Panc1 (cell line): ENCODE results near the gene MEAF6. TPM values are rescaled to one million over a fixed set of nuclear protein-coding genes. Genes with fewer than 3 reads are reported as not detected.

Source experiments
- ATAC-seq: fragments of 200-7000 bp; cut with Tn5 transposase; 2 replicates; pipeline ENCODE4 v1.9.1; 2020; ENCODE audit warnings: mild to moderate bottlenecking, moderate library complexity
- BruUV-seq: library from RNA; stranded (reverse); fragments of 400-500 nt; replicated peaks from 2 replicates; lab custom pipeline; 2021; lab: Mats Ljungman, UMichigan
- CTCF ChIA-PET: fragments of 300-600 bp; sonication (Branson Sonifier 250); formaldehyde crosslinking; loops from one replicate; lab custom pipeline; 2022; ENCODE audit warnings: antibody characterized with exemption; lab: Charles Lee
- POLR2A ChIA-PET: fragments of 300-600 bp; sonication (Branson Sonifier 250); formaldehyde crosslinking; loops from one replicate; lab custom pipeline; 2022; ENCODE audit warnings: antibody characterized with exemption; lab: Charles Lee
- DNase-seq: peaks from one replicate; pipeline ENCODE4 v3.0.0-alpha.2; 2010; ENCODE audit warnings: low read depth, low spot score
- H3K27ac ChIP-seq: 2 replicates; pipeline ENCODE4 v1.5.1; 2011; ENCODE audit warnings: mild to moderate bottlenecking, low read length, inconsistent platforms
- H3K27me3 ChIP-seq: fragments of 200-500 bp; sonication (Bioruptor generic); 2 replicates; pipeline ENCODE4 v1.6.0; 2014; ENCODE audit warnings: low read length, inconsistent platforms; ENCODE audit not compliant: control insufficient read depth, insufficient read depth
- H3K36me3 ChIP-seq: fragments of 200-500 bp; sonication (Bioruptor generic); 2 replicates; pipeline ENCODE4 v1.5.1; 2014; ENCODE audit warnings: inconsistent platforms, mild to moderate bottlenecking, low read length, moderate library complexity; ENCODE audit not compliant: control insufficient read depth, insufficient read depth
- H3K4me1 ChIP-seq: 2 replicates; pipeline ENCODE4 v1.5.1; 2011; ENCODE audit warnings: inconsistent platforms, mild to moderate bottlenecking, low read length, moderate library complexity; ENCODE audit not compliant: control insufficient read depth, insufficient read depth
- H3K4me3 ChIP-seq, 2 experiments: 2 replicates each; pipeline ENCODE4 v1.5.1; 2011 to 2012; ENCODE audit warnings: low read depth in 2 of 2, low read length in 2 of 2, mild to moderate bottlenecking in 2 of 2, inconsistent platforms in 1 of 2, moderate library complexity in 1 of 2
- H3K9me3 ChIP-seq: fragments of 200-500 bp; sonication (Bioruptor generic); 2 replicates; pipeline ENCODE4 v1.5.1; 2014; ENCODE audit warnings: low read depth, mild to moderate bottlenecking, inconsistent platforms, low read length, moderate library complexity; ENCODE audit not compliant: control insufficient read depth, insufficient read depth
- POLR2AphosphoS5 ChIP-seq: IDR thresholded peaks from 2 replicates; pipeline ENCODE4 v1.6.1; 2012; ENCODE audit warnings: mild to moderate bottlenecking, low read depth, low read length, moderate library complexity
- SIN3A ChIP-seq: IDR thresholded peaks from 2 replicates; pipeline ENCODE4 v1.6.1; 2012; ENCODE audit warnings: low read depth, mild to moderate bottlenecking, low read length, moderate library complexity, borderline replicate concordance; ENCODE audit not compliant: insufficient read depth
- TCF7L2 ChIP-seq: IDR thresholded peaks from 2 replicates; pipeline ENCODE4 v1.6.1; 2011; ENCODE audit warnings: mild to moderate bottlenecking, low read depth, low read length, inconsistent platforms
- in situ Hi-C: cut with HindIII; loops from 2 replicates; pipeline ENCODE4 v1.10.0; 2016; ENCODE audit warnings: low sequenced_read_pairs, low pct_unique_long_range_greater_than_20kb
- intact Hi-C: fragments of 100-400 bp; cut with micrococcal nuclease; formaldehyde crosslinking; loops from one replicate; pipeline ENCODE4 v1.10.0; 2022; ENCODE audit not compliant: unreplicated experiment
- total RNA-seq: library from RNA; stranded (reverse); gene quantifications from one replicate; pipeline ENCODE4 v1.2.1, GENCODE V29; 2021; ENCODE audit not compliant: unreplicated experiment
- TF ChIP-seq, protein P1 (sequence below): fragments of 450-650 bp; IDR thresholded peaks from 2 replicates; pipeline ENCODE4 v1.5.1; 2017; ENCODE audit warnings: mild to moderate bottlenecking
- TF ChIP-seq, protein P2 (sequence below), 2 experiments: IDR thresholded peaks; 2 replicates each; pipeline ENCODE4 v1.6.1; 2011 to 2012; ENCODE audit warnings: low read depth in 2 of 2, control low read depth in 1 of 2, low read length in 1 of 2, mild to moderate bottlenecking in 1 of 2, moderate library complexity in 1 of 2; ENCODE audit not compliant: insufficient read depth in 1 of 2

MEAF6 gene
- total RNA-seq, 1 experiment from 2014 or later, result 50.0 TPM

- DNase-seq, result no peak
- ATAC-seq, result no peak
- TF ChIP-seq POLR2AphosphoS5 (no peak), TCF7L2 (no peak), SIN3A (no peak)
- TF ChIP-seq, protein P1, sequence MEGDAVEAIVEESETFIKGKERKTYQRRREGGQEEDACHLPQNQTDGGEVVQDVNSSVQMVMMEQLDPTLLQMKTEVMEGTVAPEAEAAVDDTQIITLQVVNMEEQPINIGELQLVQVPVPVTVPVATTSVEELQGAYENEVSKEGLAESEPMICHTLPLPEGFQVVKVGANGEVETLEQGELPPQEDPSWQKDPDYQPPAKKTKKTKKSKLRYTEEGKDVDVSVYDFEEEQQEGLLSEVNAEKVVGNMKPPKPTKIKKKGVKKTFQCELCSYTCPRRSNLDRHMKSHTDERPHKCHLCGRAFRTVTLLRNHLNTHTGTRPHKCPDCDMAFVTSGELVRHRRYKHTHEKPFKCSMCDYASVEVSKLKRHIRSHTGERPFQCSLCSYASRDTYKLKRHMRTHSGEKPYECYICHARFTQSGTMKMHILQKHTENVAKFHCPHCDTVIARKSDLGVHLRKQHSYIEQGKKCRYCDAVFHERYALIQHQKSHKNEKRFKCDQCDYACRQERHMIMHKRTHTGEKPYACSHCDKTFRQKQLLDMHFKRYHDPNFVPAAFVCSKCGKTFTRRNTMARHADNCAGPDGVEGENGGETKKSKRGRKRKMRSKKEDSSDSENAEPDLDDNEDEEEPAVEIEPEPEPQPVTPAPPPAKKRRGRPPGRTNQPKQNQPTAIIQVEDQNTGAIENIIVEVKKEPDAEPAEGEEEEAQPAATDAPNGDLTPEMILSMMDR, result no peak
- TF ChIP-seq, protein P2, sequence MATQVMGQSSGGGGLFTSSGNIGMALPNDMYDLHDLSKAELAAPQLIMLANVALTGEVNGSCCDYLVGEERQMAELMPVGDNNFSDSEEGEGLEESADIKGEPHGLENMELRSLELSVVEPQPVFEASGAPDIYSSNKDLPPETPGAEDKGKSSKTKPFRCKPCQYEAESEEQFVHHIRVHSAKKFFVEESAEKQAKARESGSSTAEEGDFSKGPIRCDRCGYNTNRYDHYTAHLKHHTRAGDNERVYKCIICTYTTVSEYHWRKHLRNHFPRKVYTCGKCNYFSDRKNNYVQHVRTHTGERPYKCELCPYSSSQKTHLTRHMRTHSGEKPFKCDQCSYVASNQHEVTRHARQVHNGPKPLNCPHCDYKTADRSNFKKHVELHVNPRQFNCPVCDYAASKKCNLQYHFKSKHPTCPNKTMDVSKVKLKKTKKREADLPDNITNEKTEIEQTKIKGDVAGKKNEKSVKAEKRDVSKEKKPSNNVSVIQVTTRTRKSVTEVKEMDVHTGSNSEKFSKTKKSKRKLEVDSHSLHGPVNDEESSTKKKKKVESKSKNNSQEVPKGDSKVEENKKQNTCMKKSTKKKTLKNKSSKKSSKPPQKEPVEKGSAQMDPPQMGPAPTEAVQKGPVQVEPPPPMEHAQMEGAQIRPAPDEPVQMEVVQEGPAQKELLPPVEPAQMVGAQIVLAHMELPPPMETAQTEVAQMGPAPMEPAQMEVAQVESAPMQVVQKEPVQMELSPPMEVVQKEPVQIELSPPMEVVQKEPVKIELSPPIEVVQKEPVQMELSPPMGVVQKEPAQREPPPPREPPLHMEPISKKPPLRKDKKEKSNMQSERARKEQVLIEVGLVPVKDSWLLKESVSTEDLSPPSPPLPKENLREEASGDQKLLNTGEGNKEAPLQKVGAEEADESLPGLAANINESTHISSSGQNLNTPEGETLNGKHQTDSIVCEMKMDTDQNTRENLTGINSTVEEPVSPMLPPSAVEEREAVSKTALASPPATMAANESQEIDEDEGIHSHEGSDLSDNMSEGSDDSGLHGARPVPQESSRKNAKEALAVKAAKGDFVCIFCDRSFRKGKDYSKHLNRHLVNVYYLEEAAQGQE (IDR thresholded peaks at IDR 0.05; ENCODE audit: insufficient read depth in 1 of 2, low read depth in 2 of 2, low read length in 1 of 2), result no peak
- no TSS peak for BruUV-seq
- in situ Hi-C loops (no loop called here), intact Hi-C loops (no loop called here)
- Histone ChIP-seq H3K9me3 (no peaks in the 10 kb centered on the region), H3K27ac (peak overlapping the region; percentile 52; the same call in 1 of the 2 replicates), H3K36me3 (peaks cover 7% of the 10 kb centered on the region), H3K4me1 (peaks cover 46% of the 10 kb centered on the region), H3K4me3 (peak overlapping the region in 1 of 2 experiments; percentile 78; a peak in 1 of 4 replicates), H3K27me3 (no peaks in the 10 kb centered on the region)
- ChIA-PET CTCF (no interaction called here), POLR2A (no interaction called here)
Measured at GRCh38 chr1:37480125-37480466, 34.5 kb downstream of the MEAF6 start.

DNA sequence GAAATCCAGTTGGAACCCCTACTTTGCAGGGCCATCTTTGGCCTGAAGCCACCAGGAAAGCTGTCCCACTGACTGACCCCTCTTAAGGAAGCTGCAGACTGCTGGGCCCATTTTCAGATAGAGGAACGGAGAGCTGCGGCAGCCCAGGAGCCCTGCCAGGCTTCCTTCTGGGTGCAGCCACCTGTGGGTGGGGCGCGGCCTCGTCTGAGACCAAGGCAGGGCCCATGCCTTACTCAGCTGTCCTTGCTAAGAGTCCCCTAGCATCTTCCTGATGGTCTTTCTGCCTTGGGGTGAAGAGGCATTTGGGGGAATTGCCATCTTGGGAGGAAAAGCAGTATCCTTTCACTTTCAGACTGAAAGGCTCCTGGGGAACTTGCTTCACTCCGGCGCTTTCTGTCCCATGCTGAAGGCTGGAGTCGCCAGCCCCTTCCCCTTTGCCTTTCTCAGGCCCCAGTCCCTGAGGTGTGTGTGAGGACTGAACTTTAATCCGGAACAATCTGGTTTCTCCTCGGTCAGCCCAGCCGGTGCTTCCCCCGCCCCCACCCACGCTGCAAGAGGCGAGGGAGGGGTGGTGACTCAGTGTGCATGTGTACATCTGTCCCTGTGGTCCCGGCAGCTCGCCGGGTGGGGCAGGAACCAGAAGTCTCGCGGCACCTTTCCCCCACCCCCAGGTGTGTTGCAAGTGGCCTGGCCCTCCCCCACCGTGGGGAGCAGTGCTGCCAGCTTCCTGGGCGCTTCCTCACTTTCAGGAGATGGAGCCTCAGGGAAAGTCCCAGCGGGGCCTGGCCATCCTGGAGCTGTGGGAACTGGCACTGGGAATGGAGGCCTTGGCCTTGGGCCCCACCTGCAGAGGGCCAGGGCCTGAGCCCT lies 35.1 kb downstream of the MEAF6 start:
- Histone ChIP-seq H3K27me3 (no peaks in the 10 kb centered on the region), H3K9me3 (no peaks in the 10 kb centered on the region), H3K36me3 (peaks cover 7% of the 10 kb centered on the region), H3K4me3 (peak overlapping the region; percentile 24 to 78), H3K4me1 (peaks cover 46% of the 10 kb centered on the region), H3K27ac (peak overlapping the region; percentile 52)
- DNase-seq (no peak), ATAC-seq (peak; percentile 22)
- intact Hi-C loops (no loop called here), in situ Hi-C loops (no loop called here)
- no peak for TF ChIP-seq POLR2AphosphoS5
- TF ChIP-seq, protein P1, result no peak
- TF ChIP-seq TCF7L2, result no peak
- no peak for TF ChIP-seq SIN3A
- TF ChIP-seq, protein P2 (IDR thresholded peaks at IDR 0.05; ENCODE audit: insufficient read depth in 1 of 2, low read depth in 2 of 2, low read length in 1 of 2), result no peak
- CTCF ChIA-PET, result interaction anchor here (1.3 to 2.1 kb wide), 2 partner anchors 8 to 22 kb away, joined by 7 to 20 read pairs; no protein-coding TSS in a partner anchor
- BruUV-seq, result no TSS peak
- POLR2A ChIA-PET, result no interaction called here
